K562 (cell line): ENCODE measurements around the gene ZRANB3. TPM values are rescaled to one million over a fixed set of nuclear protein-coding genes. Genes with fewer than 3 reads are reported as not detected.

Experiments used
- CLOCK ChIP-seq: fragments of 250-450 bp; sonication (Bioruptor Pico); IDR thresholded peaks from 2 replicates; pipeline ENCODE4 v1.4.0; 2020; ENCODE audit warnings: mild to moderate bottlenecking, moderate library complexity, borderline replicate concordance
- E2F5 ChIP-seq: sonication (generic); formaldehyde crosslinking; IDR thresholded peaks from 2 replicates; pipeline ENCODE4 v1.8.0; 2022; ENCODE audit warnings: mild to moderate bottlenecking, missing genetic modification reagents
- FOXA3 ChIP-seq, 2 experiments: fragments of 450-650 bp in 1 of 2; sonication (generic) in 1 of 2; formaldehyde crosslinking; IDR thresholded peaks in 1 of 2; conservative IDR thresholded peaks in 1 of 2; 2 replicates each; pipeline versions ENCODE4 v1.4.0 to v1.8.0; 2020 to 2022; ENCODE audit warnings: mild to moderate bottlenecking in 2 of 2, missing genetic modification reagents in 1 of 2
- L3MBTL2 ChIP-seq: fragments of 450-650 bp; IDR thresholded peaks from 2 replicates; pipeline ENCODE4 v1.6.1; 2016; ENCODE audit warnings: mild to moderate bottlenecking, moderate library complexity
- MEIS2 ChIP-seq: fragments of 450-650 bp; IDR thresholded peaks from 2 replicates; pipeline ENCODE4 v1.6.1; 2014; ENCODE audit warnings: mild to moderate bottlenecking; ENCODE audit not compliant: partially characterized antibody
- NFE2L1 ChIP-seq: fragments of 450-650 bp; IDR thresholded peaks from 2 replicates; pipeline ENCODE4 v1.6.1; 2016; ENCODE audit warnings: missing genetic modification characterization, low read depth, mild to moderate bottlenecking, missing compliant biosample characterization, moderate library complexity, borderline replicate concordance
- NRF1 ChIP-seq, 2 experiments: fragments of 450-650 bp; IDR thresholded peaks in 1 of 2; conservative IDR thresholded peaks in 1 of 2; 2 replicates each; pipeline ENCODE4 v1.6.1; 2014; ENCODE audit warnings: mild to moderate bottlenecking in 2 of 2
- POLR2B ChIP-seq: fragments of 450-650 bp; IDR thresholded peaks from 2 replicates; pipeline ENCODE4 v1.6.1; 2018; ENCODE audit warnings: low read depth; ENCODE audit not compliant: partially characterized antibody
- polyA plus RNA-seq, 8 experiments: library from polyadenylated mRNA; depleted of rRNA in 4 of 8; stranded (reverse) in 5 of 8; unstranded in 3 of 8; fragments of >200 nt; fragmentation: Nextera tagmentation in 2 of 8; fragmentation: Illumina TruSeq in 1 of 8; extraction: Ambion mirVana in 2 of 8; extraction: Trizol in 1 of 8; gene quantifications; 2 replicates each; pipeline versions ENCODE4 v1.2.1 to v1.2.3, GENCODE V29; 2011 to 2014; ENCODE audit warnings: inconsistent platforms in 1 of 8, missing spikeins in 1 of 8
- total RNA-seq, 7 experiments: library from RNA; depleted of rRNA in 6 of 7; stranded (reverse); fragments of >200 nt in 6 of 7; fragmentation: Illumina TruSeq in 2 of 7; extraction: Trizol in 2 of 7; gene quantifications; 2 replicates each; pipeline versions ENCODE4 v1.2.1 to v1.2.3, GENCODE V29; 2011 to 2021; ENCODE audit warnings: low replicate concordance in 1 of 7
- TF ChIP-seq, protein P1 (sequence below): sonication (generic); formaldehyde crosslinking; IDR thresholded peaks from 2 replicates; pipeline ENCODE4 v1.8.1; 2023; ENCODE audit warnings: mild to moderate bottlenecking, missing genetic modification reagents

The ZRANB3 gene
- total and polyA plus RNA-seq, 9 of the 15 experiments (the other 6 are each of a cell fraction or from before 2014, with no cell fraction given), result 8.6 to 21.3 (median 14.7) TPM

GRCh38 chr2:135531231-135532197 lies 496 bp upstream of the ZRANB3 start, which contains the start of gene R3HDM1 (continued):
- TF ChIP-seq CLOCK (CRISPR knock-in tag) (no peak), FOXA3 (CRISPR knock-in tag; conservative IDR thresholded peaks at IDR 0.05 in 1 of 2, IDR thresholded peaks at IDR 0.05 in 1 of 2) (no peak), MEIS2 (peak; percentile 26), NRF1 (conservative IDR thresholded peaks at IDR 0.05 in 1 of 2, IDR thresholded peaks at IDR 0.05 in 1 of 2) (peak in 1 of 2 experiments; percentile 56; a peak in 3 of 4 replicates), E2F5 (0 out of 2 replicates have a peak, but pooled peaks have one; percentile 22), L3MBTL2 (peak; percentile 62; the same call in 1 of the 2 replicates), NFE2L1 (no peak), POLR2B (peak; percentile 64)
- TF ChIP-seq, protein P1, sequence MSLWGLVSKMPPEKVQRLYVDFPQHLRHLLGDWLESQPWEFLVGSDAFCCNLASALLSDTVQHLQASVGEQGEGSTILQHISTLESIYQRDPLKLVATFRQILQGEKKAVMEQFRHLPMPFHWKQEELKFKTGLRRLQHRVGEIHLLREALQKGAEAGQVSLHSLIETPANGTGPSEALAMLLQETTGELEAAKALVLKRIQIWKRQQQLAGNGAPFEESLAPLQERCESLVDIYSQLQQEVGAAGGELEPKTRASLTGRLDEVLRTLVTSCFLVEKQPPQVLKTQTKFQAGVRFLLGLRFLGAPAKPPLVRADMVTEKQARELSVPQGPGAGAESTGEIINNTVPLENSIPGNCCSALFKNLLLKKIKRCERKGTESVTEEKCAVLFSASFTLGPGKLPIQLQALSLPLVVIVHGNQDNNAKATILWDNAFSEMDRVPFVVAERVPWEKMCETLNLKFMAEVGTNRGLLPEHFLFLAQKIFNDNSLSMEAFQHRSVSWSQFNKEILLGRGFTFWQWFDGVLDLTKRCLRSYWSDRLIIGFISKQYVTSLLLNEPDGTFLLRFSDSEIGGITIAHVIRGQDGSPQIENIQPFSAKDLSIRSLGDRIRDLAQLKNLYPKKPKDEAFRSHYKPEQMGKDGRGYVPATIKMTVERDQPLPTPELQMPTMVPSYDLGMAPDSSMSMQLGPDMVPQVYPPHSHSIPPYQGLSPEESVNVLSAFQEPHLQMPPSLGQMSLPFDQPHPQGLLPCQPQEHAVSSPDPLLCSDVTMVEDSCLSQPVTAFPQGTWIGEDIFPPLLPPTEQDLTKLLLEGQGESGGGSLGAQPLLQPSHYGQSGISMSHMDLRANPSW (CRISPR knock-in tag), result no peak
